B cell (primary cell): Measurements from ENCODE around the gene GCNT3. TPM values are rescaled to one million over a fixed set of nuclear protein-coding genes. Genes with fewer than 3 reads are reported as not detected.

Experiments used
- ATAC-seq: fragments of 200-7000 bp; cut with Tn5 transposase; one replicate; pipeline ENCODE4 v1.10.0; 2021; ENCODE audit warnings: low read depth, mild to moderate bottlenecking, moderate number of reproducible peaks, moderate library complexity
- CTCF ChIA-PET: fragments of 350-600 bp; sonication (Branson Sonifier 250); formaldehyde crosslinking; loops from one replicate; lab custom pipeline; 2021; ENCODE audit warnings: antibody characterized with exemption, inconsistent platforms; lab: Charles Lee
- POLR2A ChIA-PET: fragments of 350-600 bp; sonication (Branson Sonifier 250); formaldehyde crosslinking; loops from one replicate; lab custom pipeline; 2021; ENCODE audit warnings: antibody characterized with exemption; lab: Charles Lee
- DNase-seq: peaks from one replicate; pipeline ENCODE4 v3.0.0; 2013
- H2AFZ ChIP-seq: 2 replicates; pipeline ENCODE4 v1.6.1; 2012; ENCODE audit warnings: mild to moderate bottlenecking, low read depth, low read length; ENCODE audit not compliant: insufficient read depth, poor library complexity, severe bottlenecking
- H3K27ac ChIP-seq, 2 donors: 1 replicate in 1 of 2; 2 replicates in 1 of 2; pipeline ENCODE4 v1.5.1; 2012 to 2013; ENCODE audit warnings: low read length in 2 of 2, mild to moderate bottlenecking in 2 of 2, moderate library complexity in 1 of 2
- H3K27me3 ChIP-seq, 4 experiments: fragments of 200-600 bp in 1 of 4; sonication (generic) in 1 of 4; replicated peaks in 1 of 4; 1 replicate in 2 of 4; 2 replicates in 2 of 4; pipeline versions ENCODE4 v1.6.1 to v1.7.0; 2013 to 2016; ENCODE audit warnings: low read length in 3 of 4, mild to moderate bottlenecking in 2 of 4, mixed read lengths in 1 of 4, moderate library complexity in 1 of 4; ENCODE audit not compliant: insufficient read depth in 4 of 4, control insufficient read depth in 3 of 4; ENCODE audit errors: control extremely low read depth in 1 of 4
- H3K36me3 ChIP-seq, 2 experiments: replicated peaks in 1 of 2; 1 replicate in 1 of 2; 2 replicates in 1 of 2; pipeline versions ENCODE4 v1.6.1 to v1.7.1; 2013; ENCODE audit warnings: low read length in 1 of 2; ENCODE audit not compliant: insufficient read depth in 2 of 2, control insufficient read depth in 1 of 2; ENCODE audit errors: control extremely low read depth in 1 of 2, extremely low read depth in 1 of 2
- H3K4me1 ChIP-seq, 2 donors: fragments of 200-600 bp in 1 of 2; sonication (generic) in 1 of 2; 1 replicate in 1 of 2; 2 replicates in 1 of 2; pipeline versions ENCODE4 v1.5.1 to v1.6.1; 2013 to 2017; ENCODE audit warnings: low read length in 2 of 2; ENCODE audit not compliant: control insufficient read depth in 2 of 2, insufficient read depth in 2 of 2
- H3K4me2 ChIP-seq: replicated peaks from 2 replicates; pipeline ENCODE3; 2012; ENCODE audit warnings: mild to moderate bottlenecking, low read depth, low read length; ENCODE audit not compliant: poor library complexity, severe bottlenecking
- H3K4me3 ChIP-seq, 5 experiments: fragments of 200-600 bp in 1 of 5; sonication (generic) in 1 of 5; 1 replicate in 3 of 5; 2 replicates in 2 of 5; pipeline versions ENCODE4 v1.5.1 to v1.7.0; 2011 to 2016; ENCODE audit warnings: low read length in 4 of 5, mild to moderate bottlenecking in 4 of 5, low read depth in 2 of 5, control low read depth in 1 of 5, moderate library complexity in 1 of 5; ENCODE audit not compliant: insufficient read depth in 1 of 5; ENCODE audit errors: control extremely low read depth in 1 of 5, extremely low read depth in 1 of 5
- H3K79me2 ChIP-seq: fragments of 200-600 bp; sonication (generic); one replicate; pipeline ENCODE4 v1.6.0; 2016; ENCODE audit warnings: low read length; ENCODE audit not compliant: control insufficient read depth, insufficient read depth
- H3K9ac ChIP-seq: fragments of 200-600 bp; sonication (generic); 2 replicates; pipeline ENCODE4 v1.6.1; 2017; ENCODE audit warnings: mild to moderate bottlenecking, low read length, moderate library complexity
- H3K9me3 ChIP-seq, 3 donors: one replicate each; pipeline versions ENCODE4 v1.6.1 to v1.7.1; 2013; ENCODE audit warnings: low read length in 2 of 3; ENCODE audit not compliant: control insufficient read depth in 2 of 3, insufficient read depth in 1 of 3; ENCODE audit errors: control extremely low read depth in 1 of 3
- H4K20me1 ChIP-seq: 2 replicates; pipeline ENCODE4 v1.6.0; 2012; ENCODE audit warnings: mild to moderate bottlenecking, low read length; ENCODE audit not compliant: insufficient read depth, control insufficient read depth, poor library complexity, severe bottlenecking
- H3K27ac Mint-ChIP-seq: one replicate; pipeline ENCODE4 v1.8.0; 2021; ENCODE audit warnings: mixed read lengths
- H3K27me3 Mint-ChIP-seq: one replicate; pipeline ENCODE4 v1.8.0; 2021; ENCODE audit warnings: mixed read lengths
- H3K4me1 Mint-ChIP-seq: one replicate; pipeline ENCODE4 v1.8.0; 2021; ENCODE audit warnings: mixed read lengths
- H3K4me3 Mint-ChIP-seq: one replicate; pipeline ENCODE4 v1.8.0; 2021; ENCODE audit warnings: mixed read lengths
- H3K9me3 Mint-ChIP-seq: one replicate; pipeline ENCODE4 v1.8.0; 2022; ENCODE audit warnings: mixed read lengths; ENCODE audit not compliant: insufficient read depth
- EZH2 ChIP-seq: IDR thresholded peaks from 2 replicates; pipeline ENCODE4 v1.6.1; 2012; ENCODE audit warnings: borderline replicate concordance, low read depth, mild to moderate bottlenecking, moderate library complexity, low read length; ENCODE audit not compliant: insufficient read depth, poor library complexity, severe bottlenecking
- WGBS: methylation state at CpG from one replicate; pipeline ENCODE4 v1.1.5; 2013; ENCODE audit warnings: missing lambda C conversion rate; ENCODE audit not compliant: insufficient coverage; 5-methylcytosine and 5-hydroxymethylcytosine counted together
- intact Hi-C: fragments of 100-400 bp; cut with micrococcal nuclease; formaldehyde crosslinking; loops from one replicate; pipeline ENCODE4 v1.10.0; 2022
- polyA plus RNA-seq: library from polyadenylated mRNA; depleted of rRNA; stranded (reverse); fragments of >200 nt; gene quantifications from 2 replicates; pipeline ENCODE4 v1.2.3, GENCODE V29; 2012
- total RNA-seq, 2 donors: library from RNA; stranded (reverse); fragments of 120-200 nt in 1 of 2; gene quantifications; 1 replicate in 1 of 2; 2 replicates in 1 of 2; pipeline versions ENCODE4 v1.2.3 to v1.2.4, GENCODE V29; 2013 to 2022
- TF ChIP-seq, protein P1 (sequence below): fragments of 200-600 bp; IDR thresholded peaks from one replicate; pipeline ENCODE4 v1.8.0; 2022; ENCODE audit warnings: antibody characterized with exemption, mild to moderate bottlenecking

GCNT3 gene
- total and polyA plus RNA-seq, 2 donors (not counting 1 experiment from before 2014, with no cell fraction given): not detected

GRCh38 chr15:59649603-59650002, 38.0 kb downstream of the GCNT3 start:
- Histone ChIP-seq H3K4me2 (no peak overlapping the region), H2AFZ (no peak overlapping the region), H3K9me3 (peaks cover 0 to 2% (median 0%) of the 10 kb centered on the region in 3 donors), H3K4me1 (no peaks in the 10 kb centered on the region), H3K9ac (no peak overlapping the region), H3K36me3 (peaks cover 31 to 64% of the 10 kb centered on the region in 2 experiments), H3K27ac (no peak overlapping the region), H3K4me3 (no peak overlapping the region), H3K27me3 (no peaks in the 10 kb centered on the region), H4K20me1 (peaks cover 18% of the 10 kb centered on the region), H3K79me2 (peaks cover 21% of the 10 kb centered on the region)
- intact Hi-C loops: loop anchor here (10.0 kb wide), 1 partner anchor 115 kb away; no protein-coding TSS in a partner anchor
- ChIA-PET POLR2A (no interaction called here), CTCF (interaction anchor here (1.0 kb wide), 1 partner anchor 121 kb away, joined by 3 read pairs; no protein-coding TSS in a partner anchor)
- no peak for TF ChIP-seq EZH2
- TF ChIP-seq, protein P1, sequence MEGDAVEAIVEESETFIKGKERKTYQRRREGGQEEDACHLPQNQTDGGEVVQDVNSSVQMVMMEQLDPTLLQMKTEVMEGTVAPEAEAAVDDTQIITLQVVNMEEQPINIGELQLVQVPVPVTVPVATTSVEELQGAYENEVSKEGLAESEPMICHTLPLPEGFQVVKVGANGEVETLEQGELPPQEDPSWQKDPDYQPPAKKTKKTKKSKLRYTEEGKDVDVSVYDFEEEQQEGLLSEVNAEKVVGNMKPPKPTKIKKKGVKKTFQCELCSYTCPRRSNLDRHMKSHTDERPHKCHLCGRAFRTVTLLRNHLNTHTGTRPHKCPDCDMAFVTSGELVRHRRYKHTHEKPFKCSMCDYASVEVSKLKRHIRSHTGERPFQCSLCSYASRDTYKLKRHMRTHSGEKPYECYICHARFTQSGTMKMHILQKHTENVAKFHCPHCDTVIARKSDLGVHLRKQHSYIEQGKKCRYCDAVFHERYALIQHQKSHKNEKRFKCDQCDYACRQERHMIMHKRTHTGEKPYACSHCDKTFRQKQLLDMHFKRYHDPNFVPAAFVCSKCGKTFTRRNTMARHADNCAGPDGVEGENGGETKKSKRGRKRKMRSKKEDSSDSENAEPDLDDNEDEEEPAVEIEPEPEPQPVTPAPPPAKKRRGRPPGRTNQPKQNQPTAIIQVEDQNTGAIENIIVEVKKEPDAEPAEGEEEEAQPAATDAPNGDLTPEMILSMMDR: no peak
- no peak overlapping the region for H3K27ac Mint-ChIP-seq
- ATAC-seq (no peak), DNase-seq (no peak)
- peaks cover 7% of the 10 kb centered on the region for H3K4me1 Mint-ChIP-seq
- H3K27me3 Mint-ChIP-seq: no peaks in the 10 kb centered on the region
- no peaks in the 10 kb centered on the region for H3K9me3 Mint-ChIP-seq
- H3K4me3 Mint-ChIP-seq: no peak overlapping the region

DNA sequence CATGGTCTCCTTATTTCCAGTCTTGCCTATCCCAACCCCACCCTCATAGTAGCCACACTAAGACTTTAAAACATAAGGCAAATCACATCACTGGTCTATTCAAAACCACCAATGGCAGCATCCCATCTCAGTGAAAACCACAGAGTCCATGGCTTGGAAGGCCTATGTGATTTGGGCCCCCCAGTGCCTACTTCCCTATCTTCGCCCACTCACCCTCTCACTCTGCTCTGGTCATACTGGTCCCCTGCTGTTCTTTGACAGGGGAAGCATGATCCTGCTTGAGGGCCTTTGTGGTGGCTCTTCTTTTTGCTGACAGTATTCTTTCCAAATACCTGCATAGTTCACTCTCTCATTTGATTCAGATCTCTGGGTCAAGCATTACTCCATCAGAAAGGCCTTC, 42.5 kb downstream of the GCNT3 start:
- H3K36me3 ChIP-seq: peaks cover 24 to 42% of the 10 kb centered on the region in 2 experiments
- no peaks in the 10 kb centered on the region for H3K27me3 ChIP-seq
- peak overlapping the region in 1 of 2 donors; percentile 14 for H3K27ac ChIP-seq
- no peaks in the 10 kb centered on the region for H3K9me3 Mint-ChIP-seq
- no peak overlapping the region for H3K4me3 Mint-ChIP-seq
- TF ChIP-seq, protein P1: no peak
- no peak for TF ChIP-seq EZH2
- H3K9me3 ChIP-seq: peaks cover 0 to 2% (median 0%) of the 10 kb centered on the region in 3 donors
- H3K27me3 Mint-ChIP-seq: no peaks in the 10 kb centered on the region
- no peak overlapping the region for H3K4me2 ChIP-seq
- H3K4me1 ChIP-seq: peaks cover 19 to 27% of the 10 kb centered on the region in 2 donors
- peaks cover 11% of the 10 kb centered on the region for H3K4me1 Mint-ChIP-seq
- DNase-seq (no peak), ATAC-seq (no peak)
- intact Hi-C loops: loop anchor here (10.0 kb wide), 1 partner anchor 119 kb away; no protein-coding TSS in a partner anchor
- ChIA-PET CTCF (interaction anchor here (1.5 to 2.4 kb wide), 2 partner anchors 9 to 121 kb away, joined by 3 to 9 read pairs; no protein-coding TSS in a partner anchor), POLR2A (interaction anchor here (0.5 kb wide), 1 partner anchor 772 kb away, joined by 4 read pairs; no protein-coding TSS in a partner anchor)
- no peak overlapping the region for H3K4me3 ChIP-seq
- H4K20me1 ChIP-seq: peaks cover 31% of the 10 kb centered on the region
- H3K27ac Mint-ChIP-seq: no peak overlapping the region
- no CpG with 5 or more reads among the region's 1 CpG for WGBS
- H3K79me2 ChIP-seq: peaks cover 53% of the 10 kb centered on the region
- no peak overlapping the region for H3K9ac ChIP-seq
- H2AFZ ChIP-seq: no peak overlapping the region
